DND-41 (cell line): ENCODE data around the gene GHRL.

ENCODE experiments used
- ATAC-seq: fragments of 200-7000 bp; cut with Tn5 transposase; 3 replicates; pipeline ENCODE4 v1.9.1; 2021; ENCODE audit warnings: low read depth; ENCODE audit not compliant: insufficient read depth
- DNase-seq: peaks from one replicate; pipeline ENCODE4 v3.0.0-alpha.2; 2020
- H2AFZ ChIP-seq: 2 replicates; pipeline ENCODE4 v1.6.0; 2012; ENCODE audit warnings: low read depth, low read length
- H3K27ac ChIP-seq: 2 replicates; pipeline ENCODE4 v1.5.1; 2012; ENCODE audit warnings: low read length, inconsistent platforms
- H3K27me3 ChIP-seq: fragments of 200-600 bp; sonication (generic); 2 replicates; pipeline ENCODE4 v1.6.0; 2012; ENCODE audit warnings: low read length, mild to moderate bottlenecking, inconsistent platforms; ENCODE audit not compliant: insufficient read depth, poor library complexity
- H3K36me3 ChIP-seq: 2 replicates; pipeline ENCODE4 v1.5.1; 2012; ENCODE audit warnings: low read length, inconsistent platforms; ENCODE audit not compliant: insufficient read depth
- H3K4me1 ChIP-seq: 2 replicates; pipeline ENCODE4 v1.5.1; 2012; ENCODE audit warnings: mild to moderate bottlenecking, low read length; ENCODE audit not compliant: insufficient read depth
- H3K4me2 ChIP-seq: 2 replicates; pipeline ENCODE4 v1.6.0; 2012; ENCODE audit warnings: mild to moderate bottlenecking, moderate library complexity, low read length, inconsistent platforms; ENCODE audit not compliant: insufficient read depth
- H3K4me3 ChIP-seq, 2 experiments: fragments of 200-600 bp in 1 of 2; shearing (Covaris generic) in 1 of 2; 2 replicates each; pipeline ENCODE4 v1.5.1; 2012 to 2016; ENCODE audit warnings: inconsistent platforms in 2 of 2, low read length in 2 of 2, mild to moderate bottlenecking in 2 of 2, low read depth in 1 of 2, moderate library complexity in 1 of 2
- H3K79me2 ChIP-seq: 2 replicates; pipeline ENCODE4 v1.6.0; 2012; ENCODE audit warnings: low read length, inconsistent platforms; ENCODE audit not compliant: insufficient read depth
- H3K9ac ChIP-seq: 2 replicates; pipeline ENCODE4 v1.6.0; 2012; ENCODE audit warnings: low read depth, mild to moderate bottlenecking, inconsistent platforms, low read length, moderate library complexity
- H3K9me3 ChIP-seq: 2 replicates; pipeline ENCODE4 v1.5.1; 2012; ENCODE audit warnings: low read length, moderate library complexity, mild to moderate bottlenecking, inconsistent platforms; ENCODE audit not compliant: insufficient read depth, severe bottlenecking
- H4K20me1 ChIP-seq: 2 replicates; pipeline ENCODE4 v1.6.0; 2012; ENCODE audit warnings: low read length; ENCODE audit not compliant: insufficient read depth
- EZH2 ChIP-seq: IDR thresholded peaks from 3 replicates; pipeline ENCODE4 v1.6.1; 2012; ENCODE audit warnings: borderline replicate concordance, low read depth, mild to moderate bottlenecking, moderate library complexity, low read length, inconsistent platforms; ENCODE audit not compliant: severe bottlenecking
- TF ChIP-seq, protein P1 (sequence below): IDR thresholded peaks from 2 replicates; pipeline ENCODE4 v1.5.1; 2012; ENCODE audit warnings: borderline replicate concordance, low read length, moderate library complexity, mild to moderate bottlenecking; ENCODE audit not compliant: poor library complexity, severe bottlenecking; ENCODE audit errors: extremely low read depth

The GHRL gene

GRCh38 chr3:10287936-10288574 lies 4.7 kb downstream of the GHRL start:
- Histone ChIP-seq H3K9me3 (no peaks in the 10 kb centered on the region), H3K36me3 (peaks cover 48% of the 10 kb centered on the region; the same call in 1 of the 2 replicates), H3K9ac (no peak overlapping the region), H2AFZ (no peak overlapping the region), H3K27me3 (no peaks in the 10 kb centered on the region), H3K4me2 (no peak overlapping the region), H3K4me1 (no peaks in the 10 kb centered on the region), H4K20me1 (0 out of 2 replicates have a peak, but pooled peaks cover 5% of the 10 kb centered on the region), H3K27ac (no peak overlapping the region), H3K79me2 (no peaks in the 10 kb centered on the region), H3K4me3 (no peak overlapping the region)
- TF ChIP-seq, protein P1, sequence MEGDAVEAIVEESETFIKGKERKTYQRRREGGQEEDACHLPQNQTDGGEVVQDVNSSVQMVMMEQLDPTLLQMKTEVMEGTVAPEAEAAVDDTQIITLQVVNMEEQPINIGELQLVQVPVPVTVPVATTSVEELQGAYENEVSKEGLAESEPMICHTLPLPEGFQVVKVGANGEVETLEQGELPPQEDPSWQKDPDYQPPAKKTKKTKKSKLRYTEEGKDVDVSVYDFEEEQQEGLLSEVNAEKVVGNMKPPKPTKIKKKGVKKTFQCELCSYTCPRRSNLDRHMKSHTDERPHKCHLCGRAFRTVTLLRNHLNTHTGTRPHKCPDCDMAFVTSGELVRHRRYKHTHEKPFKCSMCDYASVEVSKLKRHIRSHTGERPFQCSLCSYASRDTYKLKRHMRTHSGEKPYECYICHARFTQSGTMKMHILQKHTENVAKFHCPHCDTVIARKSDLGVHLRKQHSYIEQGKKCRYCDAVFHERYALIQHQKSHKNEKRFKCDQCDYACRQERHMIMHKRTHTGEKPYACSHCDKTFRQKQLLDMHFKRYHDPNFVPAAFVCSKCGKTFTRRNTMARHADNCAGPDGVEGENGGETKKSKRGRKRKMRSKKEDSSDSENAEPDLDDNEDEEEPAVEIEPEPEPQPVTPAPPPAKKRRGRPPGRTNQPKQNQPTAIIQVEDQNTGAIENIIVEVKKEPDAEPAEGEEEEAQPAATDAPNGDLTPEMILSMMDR = no peak
- TF ChIP-seq EZH2 = no peak
- ATAC-seq = no peak
- no peak for DNase-seq

DNA sequence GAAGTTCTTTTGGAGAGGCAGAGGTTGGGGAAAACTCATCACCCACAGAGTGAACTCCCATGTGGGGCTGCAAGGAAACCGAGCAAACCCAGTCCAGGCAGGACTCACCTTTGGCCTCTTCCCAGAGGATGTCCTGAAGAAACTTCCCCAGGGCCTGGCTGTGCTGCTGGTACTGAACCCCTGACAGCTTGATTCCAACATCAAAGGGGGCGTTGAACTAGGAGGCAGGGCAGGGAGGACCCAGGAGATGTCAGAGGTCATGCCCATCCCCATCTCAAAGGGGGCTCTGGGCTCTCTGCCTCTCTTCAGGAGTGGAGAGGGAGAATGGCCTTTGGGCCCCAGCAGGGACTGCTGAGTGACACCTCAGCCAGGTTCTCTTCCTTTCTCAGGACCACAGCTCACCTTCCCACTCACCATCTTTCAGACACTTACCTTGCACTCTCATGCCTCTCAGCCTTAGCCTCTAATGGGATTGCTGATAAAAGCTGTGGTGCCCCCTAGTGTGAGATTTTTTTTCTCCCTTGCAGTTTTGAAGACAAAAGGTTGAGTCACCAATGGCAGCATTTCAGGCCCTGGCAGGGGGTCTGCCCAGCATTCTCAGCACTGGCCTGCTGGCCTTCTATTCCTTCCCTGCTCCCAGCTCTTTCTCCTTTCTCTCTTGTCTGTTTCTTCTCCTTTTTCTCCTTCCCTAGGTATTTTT lies 6.0 kb downstream of the GHRL start:
- Histone ChIP-seq H3K27ac (no peak overlapping the region), H2AFZ (no peak overlapping the region), H3K4me2 (no peak overlapping the region), H3K9ac (no peak overlapping the region), H3K79me2 (no peaks in the 10 kb centered on the region), H4K20me1 (0 out of 2 replicates have a peak, but pooled peaks cover 5% of the 10 kb centered on the region), H3K4me3 (no peak overlapping the region), H3K36me3 (peaks cover 59% of the 10 kb centered on the region), H3K27me3 (no peaks in the 10 kb centered on the region), H3K9me3 (no peaks in the 10 kb centered on the region), H3K4me1 (no peaks in the 10 kb centered on the region)
- peak; percentile 63 for DNase-seq
- ATAC-seq = peak; percentile 85
- TF ChIP-seq, protein P1 = peak; percentile 80
- TF ChIP-seq EZH2 = no peak

GRCh38 chr3:10286133-10286524 lies 6.6 kb downstream of the GHRL start:
- TF ChIP-seq, protein P1 = no peak
- no peak for TF ChIP-seq EZH2
- Histone ChIP-seq H3K4me1 (no peaks in the 10 kb centered on the region), H3K4me3 (no peak overlapping the region), H3K4me2 (no peak overlapping the region), H3K9me3 (no peaks in the 10 kb centered on the region), H3K9ac (no peak overlapping the region), H3K79me2 (no peaks in the 10 kb centered on the region), H2AFZ (no peak overlapping the region), H3K36me3 (peaks cover 62% of the 10 kb centered on the region), H4K20me1 (0 out of 2 replicates have a peak, but pooled peaks cover 5% of the 10 kb centered on the region), H3K27ac (no peak overlapping the region), H3K27me3 (no peaks in the 10 kb centered on the region)
- DNase-seq = no peak
- ATAC-seq = no peak
